Left lung (tissue), 10 donors: ENCODE data around the gene KCNAB2. TPM values are rescaled to one million over a fixed set of nuclear protein-coding genes. Genes with fewer than 3 reads are reported as not detected.

ENCODE experiments used
- ATAC-seq: fragments of 200-7000 bp; cut with Tn5 transposase; one replicate; pipeline ENCODE4 v1.9.1; 2020; ENCODE audit warnings: moderate library complexity
- DNase-seq, 4 donors: peaks; one replicate each; pipeline ENCODE4 v3.0.0-alpha.2; 2013 to 2020
- H3K27ac ChIP-seq, 2 donors: fragments of 200-600 bp; sonication (generic) in 1 of 2; one replicate each; pipeline versions ENCODE4 v1.5.0 to v1.8.0; 2020 to 2021
- H3K27me3 ChIP-seq, 2 donors: fragments of 200-600 bp; sonication (generic) in 1 of 2; one replicate each; pipeline versions ENCODE4 v1.5.0 to v1.8.0; 2020 to 2021
- H3K36me3 ChIP-seq, 2 donors: fragments of 200-600 bp; sonication (generic) in 1 of 2; one replicate each; pipeline versions ENCODE4 v1.5.0 to v1.8.0; 2020 to 2021
- H3K4me1 ChIP-seq, 2 donors: fragments of 200-600 bp; one replicate each; pipeline ENCODE4 v1.8.0; 2021
- H3K4me3 ChIP-seq, 2 donors: fragments of 200-600 bp; sonication (generic) in 1 of 2; one replicate each; pipeline versions ENCODE4 v1.5.0 to v1.8.0; 2020 to 2021; ENCODE audit warnings: mild to moderate bottlenecking in 1 of 2
- H3K9me3 ChIP-seq, 2 donors: fragments of 200-600 bp; sonication (generic) in 1 of 2; one replicate each; pipeline versions ENCODE4 v1.5.0 to v1.8.0; 2020 to 2021
- intact Hi-C, 2 donors: fragments of 100-400 bp; cut with DNase I; formaldehyde crosslinking; loops; one replicate each; pipeline versions ENCODE4 v1.11.2 to v1.14.2; 2022
- polyA plus RNA-seq, 6 donors: library from polyadenylated mRNA; unstranded; fragments of 120-200 nt; gene quantifications; one replicate each; pipeline ENCODE4 v1.2.1, GENCODE V29; 2013; ENCODE audit not compliant: insufficient read length in 6 of 6
- total RNA-seq, 2 donors: library from RNA; stranded (reverse); fragmentation: NEBNext Ultra II Directional; extraction: Animal tissue kit (Norgen Biotek cat#: 25700); gene quantifications; one replicate each; pipeline ENCODE4 v1.2.1, GENCODE V29; 2021
- TF ChIP-seq, protein P1 (sequence below), 2 donors: fragments of 200-600 bp; sonication (generic) in 1 of 2; IDR thresholded peaks; one replicate each; pipeline versions ENCODE4 v1.5.0 to v1.8.0; 2021; ENCODE audit warnings: antibody characterized with exemption in 2 of 2
- donor health status: DM: no; HTN: yes; CAD: no.
- donor health status: DM: no; HTN: no; CAD: no.

KCNAB2 gene
- total and polyA plus RNA-seq, 8 donors = 5.6 to 82.5 (median 6.7) TPM

DNA sequence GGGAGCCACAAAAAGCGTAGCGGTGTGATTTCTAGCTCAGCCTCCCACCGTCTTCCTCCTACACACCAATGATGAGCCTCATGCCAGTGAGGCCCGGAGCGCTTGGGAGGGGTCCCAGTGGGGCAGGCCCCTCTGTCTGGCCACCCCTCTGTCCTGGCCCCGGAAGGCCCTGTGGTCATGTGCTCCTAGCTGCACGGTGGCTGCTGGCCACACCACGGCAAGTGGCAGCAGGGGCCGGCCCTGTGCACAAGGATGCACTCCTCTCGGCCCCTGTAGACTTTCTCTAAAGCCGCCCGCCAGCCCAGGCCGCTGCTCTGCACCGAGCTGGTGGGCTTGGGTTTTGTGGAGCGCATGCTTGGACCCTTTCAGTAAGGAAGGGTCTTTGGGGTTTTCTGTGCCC lies 53.6 kb downstream of the KCNAB2 start:
- Histone ChIP-seq H3K27ac (no peak overlapping the region), H3K27me3 (peaks cover 0 to 54% of the 10 kb centered on the region in 2 donors), H3K4me3 (no peak overlapping the region), H3K36me3 (peaks cover 0 to 53% of the 10 kb centered on the region in 2 donors), H3K4me1 (no peaks in the 10 kb centered on the region), H3K9me3 (no peaks in the 10 kb centered on the region)
- intact Hi-C loops = no loop called here
- TF ChIP-seq, protein P1, sequence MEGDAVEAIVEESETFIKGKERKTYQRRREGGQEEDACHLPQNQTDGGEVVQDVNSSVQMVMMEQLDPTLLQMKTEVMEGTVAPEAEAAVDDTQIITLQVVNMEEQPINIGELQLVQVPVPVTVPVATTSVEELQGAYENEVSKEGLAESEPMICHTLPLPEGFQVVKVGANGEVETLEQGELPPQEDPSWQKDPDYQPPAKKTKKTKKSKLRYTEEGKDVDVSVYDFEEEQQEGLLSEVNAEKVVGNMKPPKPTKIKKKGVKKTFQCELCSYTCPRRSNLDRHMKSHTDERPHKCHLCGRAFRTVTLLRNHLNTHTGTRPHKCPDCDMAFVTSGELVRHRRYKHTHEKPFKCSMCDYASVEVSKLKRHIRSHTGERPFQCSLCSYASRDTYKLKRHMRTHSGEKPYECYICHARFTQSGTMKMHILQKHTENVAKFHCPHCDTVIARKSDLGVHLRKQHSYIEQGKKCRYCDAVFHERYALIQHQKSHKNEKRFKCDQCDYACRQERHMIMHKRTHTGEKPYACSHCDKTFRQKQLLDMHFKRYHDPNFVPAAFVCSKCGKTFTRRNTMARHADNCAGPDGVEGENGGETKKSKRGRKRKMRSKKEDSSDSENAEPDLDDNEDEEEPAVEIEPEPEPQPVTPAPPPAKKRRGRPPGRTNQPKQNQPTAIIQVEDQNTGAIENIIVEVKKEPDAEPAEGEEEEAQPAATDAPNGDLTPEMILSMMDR (IDR thresholded peaks at IDR 0.05) = no peak
- peak in 1 of 4 donors; percentile 72 for DNase-seq
- no peak for ATAC-seq

DNA sequence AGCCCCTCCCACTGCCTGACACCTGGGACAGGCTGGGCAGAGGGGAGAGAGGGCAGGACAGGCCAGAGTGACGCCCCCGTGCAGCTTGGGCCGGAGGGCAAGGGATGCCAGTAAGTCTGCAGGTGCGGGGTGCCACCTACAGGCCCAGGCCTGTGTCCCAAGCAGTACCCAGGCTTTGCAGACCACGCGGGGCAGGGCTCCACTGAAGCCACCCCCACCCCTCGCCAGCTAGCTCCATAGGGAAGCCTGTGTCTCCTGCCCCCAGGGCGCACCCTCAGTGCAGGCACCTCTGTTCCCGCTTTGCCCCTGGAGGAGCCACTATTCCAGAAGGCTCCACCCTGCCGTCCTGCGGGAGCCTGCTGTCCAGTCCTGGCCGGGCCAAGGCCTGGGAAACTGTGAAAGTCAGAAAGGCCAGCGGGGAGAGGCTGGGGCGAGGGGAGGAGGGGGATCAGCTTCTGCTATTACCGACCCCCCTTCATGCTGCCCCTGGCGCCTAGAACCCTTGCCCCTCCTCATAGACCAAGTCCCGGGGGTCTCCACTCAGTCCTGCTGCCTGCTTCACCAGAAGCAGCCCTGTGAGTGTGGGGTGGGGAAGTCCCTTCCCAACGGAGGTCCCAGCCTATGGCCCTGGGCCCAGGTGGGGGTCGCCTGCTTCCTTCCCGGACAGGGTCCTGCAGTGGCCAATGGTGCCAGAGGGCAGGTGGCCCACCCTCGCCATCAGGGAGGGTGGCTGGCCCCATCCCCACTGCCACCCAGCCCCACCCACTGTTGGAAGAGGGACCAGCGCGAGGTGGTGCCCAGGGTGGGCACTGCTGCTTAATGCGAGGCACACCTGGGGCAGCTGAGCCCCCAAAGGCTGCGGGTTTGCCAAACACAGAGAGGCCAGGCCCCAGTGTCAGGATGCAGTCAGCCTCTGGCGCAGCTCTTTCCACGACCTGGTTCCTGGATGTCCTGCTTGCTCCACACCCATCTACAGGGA lies 54.4 kb downstream of the KCNAB2 start:
- intact Hi-C loops = no loop called here
- ATAC-seq (peak; percentile 34), DNase-seq (peak in 1 of 4 donors; percentile 75)
- H3K4me1 ChIP-seq = no peaks in the 10 kb centered on the region
- TF ChIP-seq, protein P1 (IDR thresholded peaks at IDR 0.05) = no peak
- no peak overlapping the region for H3K4me3 ChIP-seq
- H3K27me3 ChIP-seq = peaks cover 0 to 62% of the 10 kb centered on the region in 2 donors
- peaks cover 0 to 45% of the 10 kb centered on the region in 2 donors for H3K36me3 ChIP-seq
- H3K27ac ChIP-seq = no peak overlapping the region
- H3K9me3 ChIP-seq = no peaks in the 10 kb centered on the region

DNA sequence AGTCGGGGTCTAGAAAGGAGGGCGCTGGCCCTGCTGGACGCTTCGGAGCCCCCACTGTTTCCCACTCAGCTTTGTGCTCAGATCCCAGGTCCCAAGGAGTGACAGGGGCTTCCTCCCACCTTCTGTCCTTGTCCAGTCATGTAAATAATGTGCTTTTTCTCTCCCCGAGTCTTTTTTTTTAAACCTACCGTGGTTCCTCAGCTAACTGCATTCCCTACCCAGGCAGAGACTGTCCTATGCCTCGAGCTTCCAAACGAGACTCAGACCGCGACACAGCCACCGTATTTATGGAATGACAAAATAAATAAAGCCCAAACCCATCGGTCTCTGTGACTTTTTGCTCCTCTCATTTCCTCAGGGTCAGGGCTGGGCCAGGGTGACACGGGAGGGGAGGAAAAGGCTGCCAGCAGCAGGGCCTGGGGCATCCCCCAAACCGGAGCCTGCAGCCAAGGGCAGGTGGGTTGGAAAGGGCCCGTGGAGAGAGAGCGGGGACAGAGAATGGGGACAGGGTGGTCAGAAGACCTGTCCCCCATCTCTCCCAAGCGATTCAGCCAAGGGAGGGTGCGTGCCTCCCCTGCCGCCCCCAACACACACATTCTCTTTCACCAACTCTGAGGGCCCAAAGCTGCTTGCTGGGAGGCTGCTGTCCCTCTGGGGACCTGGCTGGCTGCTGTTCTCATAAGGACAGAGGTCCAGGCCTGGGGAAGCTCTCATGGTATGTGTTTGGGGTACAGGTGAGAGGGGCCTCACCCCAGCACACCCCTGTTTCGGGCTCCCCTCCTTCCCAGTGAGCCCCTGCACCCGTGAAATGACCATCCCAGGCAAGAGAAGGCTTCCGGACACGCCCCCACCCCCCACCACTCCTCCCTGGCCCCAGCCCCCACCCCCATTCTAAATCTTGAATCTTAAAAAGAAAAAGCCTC lies 55.4 kb downstream of the KCNAB2 start:
- Histone ChIP-seq H3K4me3 (no peak overlapping the region), H3K36me3 (peaks cover 0 to 35% of the 10 kb centered on the region in 2 donors), H3K27me3 (peaks cover 0 to 72% of the 10 kb centered on the region in 2 donors), H3K9me3 (no peaks in the 10 kb centered on the region), H3K27ac (no peak overlapping the region), H3K4me1 (no peaks in the 10 kb centered on the region)
- TF ChIP-seq, protein P1 (IDR thresholded peaks at IDR 0.05) = no peak
- ATAC-seq = no peak
- intact Hi-C loops = no loop called here
- peak in 1 of 4 donors; percentile 61 for DNase-seq

DNA sequence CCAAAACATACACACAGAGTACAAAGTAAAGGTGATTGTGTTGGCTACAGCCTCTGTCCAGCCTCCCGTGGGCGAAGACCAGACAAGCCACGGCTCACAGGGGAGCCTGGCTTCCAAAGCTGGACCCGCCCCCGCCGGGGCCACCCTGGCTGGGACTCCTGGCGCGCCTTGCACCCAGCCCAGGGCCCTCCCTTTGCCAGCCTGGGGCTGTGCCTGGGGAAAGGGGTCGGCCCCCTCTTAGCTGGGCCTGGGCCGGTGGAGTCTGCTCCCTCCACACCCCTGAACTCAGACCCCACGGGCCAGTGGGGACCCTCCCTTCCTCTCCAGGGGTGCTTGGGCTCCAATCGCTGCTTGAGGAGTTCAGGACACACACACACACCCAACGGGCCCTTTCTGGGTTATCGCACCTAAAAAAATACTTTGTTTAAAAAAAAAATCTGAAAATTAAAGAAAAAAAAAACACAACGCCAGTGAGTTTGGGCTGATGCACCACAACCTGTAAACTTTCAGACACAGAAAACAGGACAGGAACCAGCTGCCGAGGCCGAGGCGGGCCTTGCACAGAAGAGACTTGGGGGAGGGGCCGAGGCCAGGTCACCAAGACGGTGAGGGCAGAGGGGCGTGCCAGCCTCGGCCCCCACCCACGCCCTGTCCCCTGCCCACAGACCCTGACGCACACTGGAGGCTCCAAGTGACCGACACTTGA lies 56.3 kb downstream of the KCNAB2 start:
- no peak overlapping the region for H3K27ac ChIP-seq
- peaks cover 0 to 77% of the 10 kb centered on the region in 2 donors for H3K27me3 ChIP-seq
- no peaks in the 10 kb centered on the region for H3K9me3 ChIP-seq
- DNase-seq (peak in 1 of 4 donors; percentile 75), ATAC-seq (no peak)
- peaks cover 0 to 26% of the 10 kb centered on the region in 2 donors for H3K36me3 ChIP-seq
- intact Hi-C loops = no loop called here
- no peaks in the 10 kb centered on the region for H3K4me1 ChIP-seq
- TF ChIP-seq, protein P1 (IDR thresholded peaks at IDR 0.05) = no peak
- H3K4me3 ChIP-seq = no peak overlapping the region
